NCI-H748 (cell line): ENCODE results near the gene RNU1-3.
"Not testable (repeated sequence)": the region's sequence is repeated elsewhere in the genome, so short reads cannot be mapped to it uniquely, and the experiment has no call there.

ENCODE experiments used
- DNase-seq: peaks from one replicate; lab custom pipeline; 2025; ENCODE audit not compliant: unreplicated experiment; lab: John Stamatoyannopoulos, UW

RNU1-3 gene

DNA sequence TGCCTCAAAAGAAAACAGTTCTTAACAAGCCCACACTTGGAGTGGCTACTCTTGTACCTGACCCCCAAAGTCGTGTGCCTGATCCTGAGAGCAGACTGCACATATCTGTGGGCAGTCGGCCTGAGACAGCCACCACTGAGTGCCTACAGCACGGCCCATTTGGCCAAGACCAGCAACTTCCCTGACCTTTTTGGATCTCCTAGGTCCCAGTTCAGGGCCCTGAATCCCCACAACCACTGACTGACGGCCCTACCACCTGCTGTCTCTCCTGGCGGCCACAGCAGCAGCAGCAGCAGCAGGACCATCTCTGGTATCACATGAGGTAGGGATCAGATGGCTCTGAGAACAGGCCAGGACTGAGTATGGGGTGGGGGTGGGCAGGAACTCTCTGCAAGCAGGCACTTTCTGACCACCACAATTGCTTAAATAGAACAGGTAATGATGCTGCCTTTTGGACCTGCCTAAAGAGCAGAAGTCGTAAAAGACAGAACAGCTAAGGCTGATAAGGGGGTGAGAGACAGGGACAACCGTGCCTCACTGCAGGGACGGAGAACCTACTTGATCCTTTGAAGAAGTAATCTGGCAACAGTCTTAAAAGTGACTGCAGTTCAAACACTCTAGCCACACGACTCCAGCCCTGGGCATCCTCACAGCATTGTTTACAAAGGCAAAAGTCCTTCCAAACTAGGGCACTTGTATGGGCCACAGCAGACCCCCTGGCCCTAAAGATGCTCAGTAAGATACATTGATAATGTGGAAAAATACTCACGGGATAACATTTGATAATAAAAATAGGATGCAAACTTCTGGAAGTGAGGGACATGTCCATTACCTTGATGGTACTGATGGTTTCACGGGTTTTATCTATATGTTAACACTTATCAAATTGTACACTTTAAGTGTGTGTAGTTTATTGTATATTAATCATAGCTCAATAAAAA is 27.4 kb downstream of the RNU1-3 start:
- DNase-seq: not testable (repeated sequence)

DNA sequence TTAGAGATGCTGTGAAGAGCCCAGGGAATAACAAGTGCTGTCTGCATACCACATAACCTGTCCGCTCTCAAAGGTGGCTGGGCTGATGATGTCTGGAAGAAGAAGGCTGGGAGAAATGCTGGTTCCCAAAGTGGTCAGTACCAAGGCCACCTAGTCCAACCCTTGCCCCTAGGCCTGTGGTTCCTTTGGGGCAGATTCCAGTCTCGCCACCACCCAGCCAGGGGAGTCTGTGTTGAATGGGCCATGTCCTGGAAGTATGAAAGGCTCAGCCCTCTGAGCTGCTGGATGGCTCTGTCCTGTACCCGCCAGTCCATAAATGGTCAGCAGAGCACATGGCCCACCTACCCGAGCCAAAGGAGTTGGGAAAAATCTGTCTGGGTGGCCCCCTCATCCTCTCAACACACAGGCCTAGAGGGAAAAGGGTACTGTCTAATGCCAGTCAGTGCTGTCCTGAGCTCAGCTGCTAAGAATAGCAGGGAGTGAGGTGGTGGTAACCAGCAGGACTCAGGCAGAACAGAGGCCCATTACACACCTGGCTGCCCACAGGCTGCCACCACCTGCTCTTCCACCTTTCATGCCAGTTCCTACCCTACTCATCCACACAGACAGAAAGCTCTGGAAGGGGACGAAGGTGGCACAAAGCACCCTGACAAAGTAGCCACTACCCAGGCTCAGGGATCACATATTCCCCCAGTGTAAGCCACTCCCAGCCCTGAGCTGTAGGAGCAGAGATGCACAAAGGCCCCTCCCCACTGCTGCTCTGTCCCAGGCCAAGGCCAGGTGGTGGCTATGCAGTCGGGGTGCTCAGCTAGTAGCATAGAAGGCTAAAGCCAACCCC is 28.6 kb downstream of the RNU1-3 start:
- DNase-seq: not testable (repeated sequence)

DNA sequence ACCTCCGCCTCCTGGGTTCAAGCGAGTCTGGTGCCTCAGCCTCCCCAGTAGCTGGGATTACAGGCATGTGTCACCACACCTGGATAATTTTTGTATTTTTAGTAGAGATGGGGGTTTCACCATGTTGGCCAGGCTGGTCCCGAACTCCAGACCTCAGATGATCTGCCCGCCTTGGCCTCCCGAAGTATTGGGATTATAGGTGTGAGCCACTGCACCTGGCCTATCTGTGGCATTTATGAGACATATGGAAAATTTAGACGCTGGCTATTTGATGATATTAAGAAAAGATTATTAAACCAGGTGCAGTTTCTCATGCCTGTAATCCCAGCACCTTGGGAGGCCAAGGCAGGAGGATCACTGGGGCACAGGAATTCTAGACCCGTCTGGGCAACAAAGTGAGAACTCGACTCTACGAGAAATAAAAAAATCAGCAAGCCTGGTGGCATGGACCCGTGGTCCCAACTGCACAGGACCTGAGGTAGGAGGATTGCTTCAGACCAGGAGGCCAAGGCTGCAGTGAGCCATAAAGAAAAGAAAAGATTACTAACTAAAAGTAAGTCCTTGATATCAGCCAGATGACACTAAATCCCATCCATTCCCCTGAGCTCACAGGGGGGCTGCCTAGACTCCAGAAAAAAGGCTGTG is 30.1 kb downstream of the RNU1-3 start:
- not testable (repeated sequence) for DNase-seq

DNA sequence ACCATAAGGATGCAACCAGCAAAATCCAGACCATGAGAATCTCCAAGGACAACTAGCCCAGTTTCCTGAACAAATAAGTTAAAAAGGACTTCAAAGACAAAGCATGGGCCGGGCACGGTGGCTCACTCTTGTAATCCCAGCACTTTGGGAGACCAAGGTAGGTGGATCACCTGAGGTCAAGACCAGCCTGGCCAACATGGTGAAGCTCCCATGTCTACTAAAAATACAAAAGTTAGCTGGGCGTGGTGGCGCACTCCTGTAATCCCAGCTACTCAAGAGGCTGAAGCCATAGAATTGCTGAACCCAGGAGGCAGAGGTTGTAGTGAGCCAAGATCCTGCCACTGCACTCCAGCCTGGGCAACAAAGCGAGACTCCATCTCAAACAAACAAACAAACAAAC is 30.8 kb downstream of the RNU1-3 start:
- not testable (repeated sequence) for DNase-seq

DNA sequence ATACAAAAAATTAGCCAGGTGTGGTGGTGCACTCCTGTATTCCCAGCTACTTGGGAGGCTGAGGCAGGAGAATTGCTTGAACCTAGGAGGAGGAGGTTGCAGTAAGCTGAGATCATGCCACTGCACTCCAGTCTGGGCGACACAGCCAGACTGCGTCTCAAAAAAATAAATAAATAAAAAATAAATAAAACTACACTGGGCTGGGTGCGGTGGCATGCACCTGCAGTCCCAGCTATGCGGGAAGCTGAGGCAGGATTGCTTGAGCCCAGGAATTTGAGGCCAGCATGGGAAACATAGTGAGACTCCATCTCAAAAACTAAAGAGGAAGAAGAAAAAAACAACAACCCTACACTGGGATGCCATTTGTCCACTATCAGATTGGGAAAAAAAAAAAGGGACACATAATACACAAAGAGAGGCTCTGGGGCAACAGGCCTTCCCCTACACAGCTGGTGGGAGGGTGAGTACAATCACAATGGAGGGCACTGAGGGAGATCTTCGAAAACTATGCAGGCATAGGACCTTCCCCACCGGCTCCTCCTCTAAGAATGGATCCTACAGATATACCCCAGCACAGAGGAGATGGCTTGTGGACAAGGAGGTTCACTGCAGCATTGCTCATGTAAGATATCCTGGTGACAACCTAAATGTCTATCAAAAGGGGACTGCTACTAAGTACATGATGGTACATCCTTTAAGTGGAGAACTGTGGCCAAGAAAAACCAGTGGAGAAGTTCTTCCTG is 33.0 kb downstream of the RNU1-3 start:
- DNase-seq: not testable (repeated sequence)

DNA sequence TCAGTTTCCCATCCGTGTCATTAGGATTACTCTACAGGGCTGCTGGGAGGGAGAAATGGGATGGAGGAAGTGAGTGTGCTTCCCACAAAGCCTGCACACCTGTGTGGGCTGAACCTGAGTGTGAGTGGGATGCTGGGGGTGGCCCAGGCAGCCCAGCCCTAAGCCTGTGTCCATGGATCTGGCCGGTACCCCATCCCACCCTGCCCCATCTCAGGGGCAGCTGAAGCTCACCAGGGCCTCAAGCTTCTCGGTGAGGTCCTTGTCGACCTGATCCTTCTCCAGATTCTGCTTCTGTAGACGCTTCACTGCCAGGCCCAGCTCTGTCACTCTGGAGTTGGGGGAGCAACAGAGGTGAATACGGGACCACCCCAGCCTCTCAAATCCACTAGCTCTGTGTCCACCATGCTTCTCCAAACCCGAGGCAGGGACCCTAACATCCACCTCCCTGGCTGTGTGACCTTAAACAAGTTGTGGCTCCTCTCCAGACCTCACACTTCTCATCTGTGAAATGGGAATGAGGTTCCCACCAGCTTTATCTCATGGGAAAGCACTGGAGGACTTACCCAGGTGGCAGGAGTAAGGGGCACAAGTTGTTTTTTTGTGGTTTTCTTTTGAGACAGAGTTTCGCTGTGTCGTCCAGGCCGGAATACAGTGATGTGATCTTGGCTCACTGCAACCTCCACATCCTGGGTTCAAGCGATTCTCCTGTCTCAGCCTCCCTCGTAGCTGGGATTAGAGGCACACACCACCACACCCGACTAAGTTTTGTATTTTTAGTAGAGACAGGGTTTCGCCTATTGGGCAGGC is 34.5 kb downstream of the RNU1-3 start:
- DNase-seq: not testable (repeated sequence)

DNA sequence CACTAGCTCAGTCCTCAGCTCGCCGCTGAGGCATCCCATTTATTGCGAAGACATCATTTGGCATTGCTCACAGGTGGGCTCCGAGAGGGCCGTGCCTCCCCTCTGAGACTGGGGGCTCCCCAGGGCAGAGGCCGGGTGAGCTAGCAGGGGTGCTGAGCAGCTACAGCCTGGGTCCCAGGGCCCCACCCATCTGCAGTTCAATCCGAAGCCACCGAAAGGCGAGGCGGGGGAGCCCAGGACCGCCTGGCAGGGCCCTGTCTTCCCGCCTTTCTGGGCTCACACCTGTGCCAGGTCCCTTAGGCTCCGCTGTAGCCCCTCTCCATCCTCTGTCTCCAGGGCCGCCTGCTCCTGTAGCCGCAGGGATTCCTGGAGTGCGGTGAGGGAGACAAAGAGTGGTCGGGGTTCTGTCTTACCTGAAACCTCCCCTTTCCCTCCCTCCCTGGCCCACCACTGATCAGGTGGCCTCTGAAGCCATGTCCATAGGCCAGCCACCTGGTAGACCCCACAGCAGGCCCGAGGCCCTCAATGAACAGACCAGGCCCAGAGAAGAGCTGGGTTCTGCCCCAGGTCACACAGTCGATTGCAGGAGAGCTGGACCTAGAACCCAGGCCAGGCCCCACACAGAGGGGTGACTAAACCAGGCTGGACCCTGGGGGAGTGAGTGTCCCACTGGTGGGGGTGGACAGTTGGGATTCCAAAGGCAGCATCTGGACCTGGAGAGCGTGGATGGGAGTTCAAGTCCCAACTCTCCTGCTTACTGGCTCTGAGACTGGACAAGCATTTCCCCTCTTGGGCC is 35.3 kb downstream of the RNU1-3 start:
- DNase-seq: no peak

DNA sequence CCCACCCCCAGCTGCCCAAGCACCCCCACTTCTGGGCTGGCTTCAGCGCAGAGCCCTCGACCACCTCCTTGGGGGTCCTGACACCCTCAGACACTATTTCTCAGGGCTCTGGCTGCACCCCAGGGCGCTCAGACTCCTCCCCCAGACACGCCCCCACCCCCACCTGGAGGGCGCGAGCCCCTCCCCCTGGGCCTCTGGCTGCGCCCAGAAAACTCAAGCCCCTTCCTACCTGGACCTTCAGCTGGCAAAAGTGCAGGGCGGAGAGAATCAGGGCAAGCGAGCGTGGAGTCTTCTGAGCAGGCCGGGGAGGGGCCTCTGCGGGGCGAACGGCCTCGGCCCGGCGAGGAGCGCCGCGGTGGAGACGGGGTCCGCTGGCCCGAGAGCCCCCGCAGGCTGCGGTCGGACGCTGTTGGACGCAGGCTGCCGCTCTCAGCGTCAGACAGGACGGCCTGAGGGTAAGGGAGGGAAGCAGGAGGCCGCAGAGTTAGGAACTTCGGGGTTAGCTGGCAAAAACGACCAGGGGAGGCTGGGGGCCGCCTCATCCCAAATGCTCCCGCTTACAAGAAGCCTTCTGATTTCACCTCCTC is 36.0 kb downstream of the RNU1-3 start:
- DNase-seq: no peak

DNA sequence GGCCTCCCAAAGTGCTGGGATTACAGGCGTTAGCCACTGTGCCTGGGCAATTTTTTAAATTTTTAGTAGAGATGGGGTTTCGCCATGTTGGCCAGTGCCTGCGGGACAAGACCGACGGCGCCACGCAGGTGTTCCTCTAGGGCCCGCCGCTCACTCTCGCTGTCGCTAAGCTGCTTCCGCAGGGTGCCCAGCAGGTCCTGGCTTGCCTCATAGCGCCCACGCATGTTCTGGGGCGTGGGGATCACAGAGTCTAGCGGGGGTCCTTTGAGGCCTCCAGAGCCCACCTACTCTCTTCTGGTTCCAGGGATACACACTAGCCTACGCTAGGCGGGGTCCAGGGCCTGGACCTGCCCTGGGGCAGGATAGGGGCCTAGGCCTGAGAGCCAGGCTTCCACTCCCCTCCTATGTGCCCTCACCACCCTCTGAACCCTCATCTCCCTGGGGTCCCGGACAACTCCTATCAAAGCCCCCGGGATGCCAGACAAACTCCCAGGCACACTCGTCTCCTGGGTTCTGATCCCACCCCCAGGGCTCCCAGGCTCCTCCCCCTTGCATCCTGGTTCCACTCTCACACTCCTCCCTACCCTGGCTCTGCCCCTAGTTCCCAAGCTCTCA is 36.7 kb downstream of the RNU1-3 start:
- DNase-seq: not testable (repeated sequence)

DNA sequence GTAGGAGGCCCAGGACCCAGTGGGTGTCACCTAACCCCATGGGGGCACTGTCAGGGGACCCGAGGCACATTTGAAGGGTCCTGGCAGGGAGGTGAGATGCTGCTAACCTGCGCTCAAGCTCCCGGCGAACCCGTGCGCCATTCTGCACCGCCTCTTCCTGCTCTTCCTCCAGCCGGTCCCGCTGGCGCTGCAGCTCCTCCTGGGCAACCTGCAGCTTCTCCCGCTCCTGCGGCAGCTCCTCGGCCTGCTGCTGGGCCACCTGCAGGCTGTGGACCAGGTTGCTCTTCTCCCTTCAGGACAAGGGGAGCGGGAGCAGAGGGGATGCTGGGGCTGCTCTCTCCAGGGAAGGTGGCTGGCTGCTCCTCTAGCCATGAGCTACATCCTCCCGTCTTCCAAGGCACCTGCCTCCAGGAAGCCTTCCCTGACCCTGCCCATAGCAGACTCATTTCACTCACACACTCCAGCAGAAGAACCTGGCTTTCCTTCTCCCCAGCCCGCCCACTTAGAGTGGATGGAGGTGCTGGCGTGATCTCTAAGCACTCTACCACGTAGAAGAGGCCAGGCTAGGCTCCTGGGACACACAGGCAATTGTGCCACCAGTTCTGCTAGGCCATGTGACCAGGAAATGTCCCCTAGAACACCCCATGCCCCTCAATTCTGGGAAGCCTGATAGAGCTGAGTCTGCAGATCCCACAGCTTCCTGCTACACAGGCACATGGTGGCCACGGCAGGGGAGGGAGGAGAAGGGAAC is 38.2 kb downstream of the RNU1-3 start:
- DNase-seq: no peak

DNA sequence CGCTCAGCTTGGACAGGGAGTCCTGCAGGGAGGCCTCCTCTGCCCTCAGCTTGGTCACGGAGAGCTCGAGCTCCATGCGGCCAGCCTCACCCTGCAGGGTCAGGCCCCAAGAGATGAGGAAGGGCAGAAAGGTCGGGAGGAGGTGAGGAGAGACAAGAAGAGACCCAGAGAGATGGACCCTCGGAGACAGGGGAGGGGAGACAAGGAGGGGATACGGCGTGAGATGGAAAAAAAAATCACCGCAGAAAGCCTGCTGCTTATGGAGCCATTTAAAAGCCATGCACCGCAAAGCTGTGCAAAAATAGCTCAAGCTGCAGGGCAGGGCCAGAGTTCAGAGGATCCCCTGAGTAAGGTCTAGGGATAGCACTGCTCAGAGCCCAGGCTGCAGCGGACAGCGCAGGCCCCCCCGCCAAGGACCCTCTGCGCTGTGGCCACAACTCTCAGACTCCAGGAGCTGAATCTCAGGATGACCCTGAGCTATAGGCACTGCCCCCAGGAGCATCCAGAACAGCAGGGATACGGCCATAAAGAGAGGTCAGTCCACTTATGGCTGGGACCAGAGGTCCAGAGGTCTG is 40.3 kb downstream of the RNU1-3 start:
- DNase-seq: not testable (repeated sequence)

DNA sequence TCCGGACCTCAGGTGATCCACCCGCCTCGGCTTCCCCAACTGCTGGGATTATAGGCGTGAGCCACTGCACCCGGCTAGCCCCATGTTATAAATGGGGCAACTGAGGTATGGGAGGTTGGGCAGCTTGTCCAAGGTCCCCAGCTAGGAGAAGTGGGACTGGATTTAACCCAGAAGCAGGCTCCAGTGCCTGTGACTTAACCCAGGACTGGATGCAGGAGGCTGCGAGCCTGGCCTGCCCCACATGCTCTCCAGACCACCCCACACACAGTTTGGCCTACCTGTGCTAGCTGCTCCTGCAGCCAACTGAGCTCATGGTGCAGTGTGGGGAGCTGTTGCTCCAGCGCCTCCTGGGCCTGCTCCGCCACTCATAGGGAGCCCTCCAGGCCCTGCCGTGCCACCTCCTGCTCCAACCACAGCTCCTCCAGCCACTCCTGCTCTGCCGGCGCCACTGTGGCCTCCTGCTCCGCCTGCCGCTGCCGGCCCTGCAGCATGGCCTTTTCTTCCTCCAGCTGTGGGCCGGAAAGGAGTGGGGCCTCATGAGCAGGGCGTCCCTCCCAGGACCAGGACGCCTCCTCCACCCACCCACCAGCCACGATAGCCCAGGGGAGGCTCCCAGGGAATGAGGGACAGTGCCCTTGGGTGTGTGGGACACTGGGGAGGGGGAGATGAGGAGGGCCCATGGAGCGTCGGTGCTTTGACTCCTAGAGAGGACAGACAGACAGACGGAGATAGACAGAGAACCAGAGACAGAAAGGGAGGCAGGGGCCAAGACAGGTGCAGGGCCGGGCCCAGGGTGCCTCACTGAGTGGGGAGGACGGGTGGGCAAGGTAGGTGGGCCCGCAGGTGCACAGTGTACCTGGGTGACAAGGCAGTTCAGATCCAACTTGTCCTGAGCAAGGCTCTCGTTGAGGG is 41.0 kb downstream of the RNU1-3 start:
- DNase-seq: no peak

DNA sequence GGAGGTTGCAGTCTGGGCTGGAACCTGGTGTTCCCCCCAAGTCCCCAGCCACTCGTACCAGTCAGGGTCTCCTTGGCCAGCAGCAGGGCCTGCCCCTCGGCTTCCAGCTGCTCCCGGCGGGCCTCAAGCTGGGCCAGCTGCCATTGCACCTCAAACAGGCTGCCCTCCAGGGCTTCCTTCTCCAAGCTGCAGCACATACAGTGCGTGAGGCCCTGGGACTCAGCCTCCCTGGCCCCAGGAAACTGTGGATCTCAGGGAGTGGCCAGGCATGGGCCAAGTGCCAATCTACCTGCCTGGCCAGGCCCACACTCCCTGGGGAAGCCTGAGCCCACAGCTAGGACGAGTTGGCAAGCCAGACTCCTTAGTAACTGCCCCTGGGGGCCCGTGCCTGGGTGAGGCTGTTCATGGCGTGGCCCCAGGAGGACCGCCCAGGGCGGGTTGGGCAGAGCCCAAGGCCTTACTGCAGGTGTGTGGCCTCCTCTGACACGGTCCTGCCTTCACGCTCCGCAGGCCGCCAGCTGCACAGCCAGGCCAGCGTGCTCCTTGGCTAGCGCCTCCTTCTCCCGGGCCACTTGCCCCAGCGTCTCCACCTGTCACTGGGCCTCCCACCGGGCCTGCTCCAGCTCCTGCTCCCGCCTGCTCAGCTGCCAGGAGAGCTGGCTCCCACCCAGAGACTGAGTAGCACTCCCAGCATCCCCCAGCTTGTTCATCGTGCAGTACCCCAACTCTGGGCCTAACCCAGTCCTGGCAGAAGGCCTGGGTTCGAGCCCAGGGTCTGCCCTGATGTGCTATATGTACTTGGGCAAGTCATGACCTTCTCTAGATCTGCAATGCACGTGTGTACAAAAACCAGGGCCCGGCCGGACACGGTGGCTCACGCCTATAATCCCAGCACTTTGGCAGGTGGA is 42.7 kb downstream of the RNU1-3 start:
- peak; percentile 23 for DNase-seq

DNA sequence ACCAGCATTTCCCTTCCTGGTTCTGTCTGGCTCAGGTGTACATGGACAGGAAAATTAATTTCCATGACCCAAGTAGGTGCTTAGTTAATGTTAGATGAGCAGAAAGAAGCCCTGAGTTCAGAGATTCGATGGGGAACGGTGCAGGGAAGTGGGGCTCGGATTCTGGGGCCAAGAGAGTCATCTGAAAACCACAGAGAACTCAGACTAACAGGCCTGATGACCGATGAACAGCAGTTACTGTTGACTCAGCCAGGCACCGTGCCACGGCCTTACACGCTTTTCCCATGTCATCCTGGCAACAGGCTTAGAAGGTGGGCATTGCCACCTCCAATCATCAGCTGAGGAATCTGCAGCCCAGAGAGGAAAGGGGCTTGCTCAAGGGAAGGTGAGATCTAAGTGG is 43.4 kb downstream of the RNU1-3 start:
- DNase-seq: not testable (repeated sequence)

DNA sequence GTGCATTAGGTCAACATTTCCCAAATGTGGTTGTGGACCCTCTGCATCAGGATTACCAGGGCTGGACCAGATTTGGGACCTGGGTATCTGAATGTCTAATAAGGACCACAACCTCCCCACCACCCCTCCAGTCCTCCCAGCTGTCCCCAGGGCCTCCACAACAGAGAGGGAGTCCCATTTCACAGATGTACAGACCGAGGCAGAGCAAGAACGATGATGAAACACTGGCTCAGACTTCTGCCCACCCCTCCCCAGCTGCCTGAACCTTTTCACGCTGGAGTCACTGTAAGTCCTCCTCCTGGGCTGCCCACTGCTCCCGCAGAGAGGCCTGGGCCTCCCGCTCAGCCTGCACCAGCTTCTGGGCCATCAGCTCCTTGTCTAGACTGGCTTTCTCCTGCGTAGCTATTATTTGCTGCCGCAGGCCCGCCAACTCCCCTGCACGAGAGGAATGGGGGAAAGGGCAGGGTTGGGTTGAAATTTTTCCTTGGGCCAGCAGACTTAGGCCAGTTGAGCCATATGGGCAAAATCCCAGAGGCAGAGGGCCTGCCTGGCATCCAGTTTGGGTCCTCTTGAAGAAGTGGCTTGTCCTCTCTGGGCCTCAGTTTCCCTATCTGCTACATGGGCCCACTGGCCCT is 45.0 kb downstream of the RNU1-3 start:
- not testable (repeated sequence) for DNase-seq
